ENCODE results near the gene ADGRG6.

The ADGRG6 gene

DNA sequence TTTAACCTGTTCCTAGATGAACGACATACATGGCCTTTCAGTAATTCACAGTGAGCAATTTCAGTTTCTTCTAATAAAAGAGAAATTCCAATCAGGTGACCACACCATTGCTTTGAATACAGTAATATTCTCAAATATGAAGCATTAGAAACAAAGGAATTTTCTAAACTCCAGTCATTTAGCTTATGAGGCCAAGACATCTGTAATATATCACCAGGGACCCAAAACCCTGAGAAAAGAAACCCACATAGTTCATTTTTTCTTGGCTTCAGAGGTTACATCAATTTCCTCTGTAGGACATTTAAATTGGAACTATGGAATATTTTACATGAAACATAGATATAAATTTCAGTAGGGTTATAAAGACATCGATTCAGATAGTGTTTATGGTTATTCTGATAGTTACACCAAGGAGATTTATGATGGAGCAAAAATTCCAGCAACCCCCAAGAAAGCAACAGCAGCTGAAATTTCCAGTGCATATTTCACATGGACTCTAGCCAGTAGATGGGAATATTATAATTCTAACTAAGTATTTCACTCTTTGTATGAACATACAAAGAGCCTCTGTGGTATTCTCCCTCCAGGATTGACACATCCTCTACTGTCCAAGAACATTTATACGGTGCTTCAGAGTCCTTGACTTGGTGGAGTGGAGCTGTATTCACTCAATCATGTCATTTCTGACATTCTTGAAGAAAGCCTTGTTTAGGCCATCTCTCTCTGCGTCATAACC is 82.9 kb downstream of the ADGRG6 start:
- no peaks in the 10 kb centered on the region for H3K27me3 ChIP-seq
- no peak overlapping the region for H3K27ac ChIP-seq
- H3K9me3 ChIP-seq (replicated peaks in 1 of 11): no peaks in the 10 kb centered on the region
- H3K4me1 ChIP-seq: no peaks in the 10 kb centered on the region
- H4K20me1 ChIP-seq: no peaks in the 10 kb centered on the region
- no peak overlapping the region for H3K4me2 ChIP-seq
- no peak overlapping the region for H3K9ac ChIP-seq
- no peaks in the 10 kb centered on the region for H3K36me3 ChIP-seq
- TF ChIP-seq Cebpa-rat (IDR thresholded peaks at IDR 0.05): no peak
- H3K4me3 ChIP-seq: no peak overlapping the region

DNA sequence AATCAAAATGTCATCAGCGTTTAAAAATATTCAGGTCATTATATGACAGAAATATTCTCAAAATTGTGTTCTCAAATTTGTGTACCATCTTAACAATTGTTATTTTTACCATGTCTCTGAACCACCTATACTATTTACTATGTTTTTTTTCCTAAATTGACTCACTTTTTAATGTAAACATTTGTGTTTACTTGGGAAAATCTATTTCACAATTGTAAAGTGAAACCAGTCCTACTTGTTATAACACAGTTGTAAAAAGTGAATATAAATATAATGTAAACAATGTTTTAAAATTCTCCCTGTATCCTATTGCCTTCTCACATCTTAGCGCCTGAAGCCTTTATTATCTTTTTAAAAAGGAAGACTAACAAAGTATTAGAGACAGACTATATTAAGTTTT is 83.5 kb downstream of the ADGRG6 start:
- H3K4me3 ChIP-seq: no peak overlapping the region
- H3K27ac ChIP-seq: no peak overlapping the region
- H4K20me1 ChIP-seq: no peaks in the 10 kb centered on the region
- no peaks in the 10 kb centered on the region for H3K36me3 ChIP-seq
- H3K4me2 ChIP-seq: no peak overlapping the region
- no peak overlapping the region for H3K9ac ChIP-seq
- H3K9me3 ChIP-seq (replicated peaks in 1 of 11): no peaks in the 10 kb centered on the region
- no peaks in the 10 kb centered on the region for H3K27me3 ChIP-seq
- TF ChIP-seq Cebpa-rat (IDR thresholded peaks at IDR 0.05): no peak
- no peaks in the 10 kb centered on the region for H3K4me1 ChIP-seq

DNA sequence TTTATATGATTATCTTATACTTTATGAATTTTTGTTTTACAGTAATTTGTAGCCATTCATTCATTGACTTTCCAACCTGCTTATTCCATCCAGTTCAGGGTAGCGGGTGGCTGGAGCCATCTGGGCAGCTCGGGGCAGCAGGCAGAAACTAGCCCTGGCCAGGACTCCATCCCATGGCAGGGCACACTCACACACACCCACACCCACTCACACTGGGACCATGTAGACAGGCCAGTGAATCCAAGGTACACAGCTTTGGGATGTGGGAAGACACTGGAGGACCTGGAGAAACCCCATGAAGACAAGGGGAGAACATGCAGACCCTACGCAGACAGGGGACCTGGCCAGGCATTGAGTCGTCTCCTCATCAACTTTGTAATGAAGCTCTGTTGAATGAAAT is 84.8 kb downstream of the ADGRG6 start:
- Histone ChIP-seq H3K4me3 (no peak overlapping the region), H3K4me2 (no peak overlapping the region), H3K27me3 (no peaks in the 10 kb centered on the region), H3K9ac (no peak overlapping the region), H4K20me1 (no peaks in the 10 kb centered on the region), H3K4me1 (no peaks in the 10 kb centered on the region), H3K27ac (no peak overlapping the region), H3K36me3 (no peaks in the 10 kb centered on the region), H3K9me3 (replicated peaks in 1 of 11) (no peaks in the 10 kb centered on the region)
- no peak for TF ChIP-seq Cebpa-rat (IDR thresholded peaks at IDR 0.05)

DNA sequence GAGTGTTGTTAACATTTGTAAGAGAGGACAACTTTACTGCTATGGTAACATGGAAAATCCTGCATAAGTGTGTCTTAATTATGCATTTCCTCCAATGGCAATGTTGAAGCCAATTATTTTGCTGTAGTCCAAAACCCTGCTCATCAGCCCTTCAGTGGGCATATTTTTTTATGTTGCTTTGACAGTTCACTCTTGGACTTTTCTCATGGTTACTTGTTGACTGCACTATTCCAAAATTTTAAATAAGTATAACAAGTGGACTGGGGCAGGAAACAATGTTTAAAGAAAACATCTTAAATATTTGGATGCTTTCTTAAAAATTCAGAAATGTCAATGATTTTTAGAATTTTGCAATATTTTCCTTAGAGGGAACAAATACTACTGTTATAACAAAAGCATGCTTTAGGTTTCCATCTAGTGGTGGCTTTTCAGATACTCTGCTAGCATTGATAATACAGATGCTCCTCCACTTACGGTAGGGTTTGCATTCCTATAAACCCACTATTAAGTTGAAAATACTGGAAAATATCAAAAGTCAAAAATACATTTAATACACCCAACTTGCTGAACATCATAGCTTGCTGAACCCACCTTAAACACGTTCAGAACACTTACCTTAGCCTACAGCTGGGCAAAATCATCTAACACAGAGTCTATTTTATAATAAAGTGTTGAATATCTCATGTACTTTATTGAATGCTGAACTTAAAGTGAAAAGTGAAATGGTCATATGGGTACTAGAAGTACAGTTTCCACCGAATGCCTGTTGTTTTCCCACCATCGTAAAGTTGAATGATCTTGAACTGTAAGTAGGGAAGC is 86.4 kb downstream of the ADGRG6 start:
- H3K27ac ChIP-seq: no peak overlapping the region
- no peaks in the 10 kb centered on the region for H3K9me3 ChIP-seq (replicated peaks in 1 of 11)
- H3K4me3 ChIP-seq: no peak overlapping the region
- no peaks in the 10 kb centered on the region for H4K20me1 ChIP-seq
- H3K4me2 ChIP-seq: no peak overlapping the region
- H3K4me1 ChIP-seq: no peaks in the 10 kb centered on the region
- TF ChIP-seq Cebpa-rat (IDR thresholded peaks at IDR 0.05): no peak
- H3K9ac ChIP-seq: no peak overlapping the region
- H3K36me3 ChIP-seq: no peaks in the 10 kb centered on the region
- no peaks in the 10 kb centered on the region for H3K27me3 ChIP-seq

DNA sequence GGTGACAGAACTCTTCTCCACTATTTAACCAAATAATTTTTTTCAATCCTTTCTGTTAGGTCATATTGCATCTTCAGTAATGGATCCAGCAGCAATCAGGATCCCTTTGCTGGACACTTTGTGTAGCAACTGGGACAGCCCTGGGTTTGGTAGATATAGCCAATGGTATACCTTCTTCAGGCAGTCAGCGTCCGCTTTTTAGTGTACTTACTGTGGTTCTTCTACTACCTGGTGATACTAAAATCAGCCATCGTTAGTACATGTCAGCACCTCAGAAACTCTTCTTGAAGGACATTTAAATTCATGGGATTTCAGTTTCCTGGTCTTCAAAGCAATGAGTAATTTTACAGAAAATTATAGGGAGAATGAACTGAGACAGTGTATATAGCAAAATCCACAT is 93.5 kb downstream of the ADGRG6 start:
- no peaks in the 10 kb centered on the region for H3K9me3 ChIP-seq (replicated peaks in 1 of 11)
- no peaks in the 10 kb centered on the region for H3K36me3 ChIP-seq
- no peaks in the 10 kb centered on the region for H3K27me3 ChIP-seq
- H3K9ac ChIP-seq: no peak overlapping the region; a peak in 1 of 22 replicates
- H3K4me1 ChIP-seq: peaks cover 0 to 18% (median 12%) of the 10 kb centered on the region in 10 experiments; a peak in 19 of 20 replicates
- H3K27ac ChIP-seq: peak overlapping the region in 1 of 11 experiments; percentile 2; a peak in 1 of 22 replicates
- H4K20me1 ChIP-seq: no peaks in the 10 kb centered on the region
- H3K4me2 ChIP-seq: peak overlapping the region in 9 of 11 experiments; percentile 31 to 70 (median 50); a peak in 17 of 22 replicates
- no peak overlapping the region for H3K4me3 ChIP-seq
- no peak for TF ChIP-seq Cebpa-rat (IDR thresholded peaks at IDR 0.05)

DNA sequence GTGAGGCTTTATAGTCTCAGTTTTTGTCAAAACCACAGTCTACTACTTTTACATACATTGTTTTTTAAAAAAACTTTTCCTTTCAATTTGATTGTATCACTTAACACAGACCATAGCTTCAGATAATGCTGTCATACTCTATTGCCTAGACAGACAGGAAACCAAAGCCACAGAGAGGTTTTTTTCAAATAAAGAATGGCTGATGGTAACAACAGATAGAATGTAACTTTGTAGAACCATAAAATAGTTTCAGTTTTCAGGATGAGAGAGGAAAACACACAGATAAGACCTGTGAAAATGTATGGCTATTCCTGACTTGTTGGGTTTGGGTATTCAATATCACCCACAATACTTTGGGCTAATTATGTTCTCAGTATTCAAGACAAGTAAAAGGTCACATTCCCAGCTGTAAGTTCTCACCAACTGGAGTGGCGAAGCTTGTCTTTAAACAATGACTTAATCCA is 94.0 kb downstream of the ADGRG6 start:
- Histone ChIP-seq H3K27me3 (no peaks in the 10 kb centered on the region), H3K9ac (no peak overlapping the region), H3K27ac (peak overlapping the region in 1 of 11 experiments; percentile 2; a peak in 1 of 22 replicates), H3K4me3 (no peak overlapping the region), H3K9me3 (replicated peaks in 1 of 11) (no peaks in the 10 kb centered on the region), H4K20me1 (no peaks in the 10 kb centered on the region), H3K4me1 (peaks cover 0 to 18% (median 12%) of the 10 kb centered on the region in 10 experiments; a peak in 19 of 20 replicates), H3K4me2 (peak overlapping the region in 9 of 11 experiments; percentile 31 to 70 (median 50); a peak in 16 of 22 replicates), H3K36me3 (no peaks in the 10 kb centered on the region)
- TF ChIP-seq Cebpa-rat (IDR thresholded peaks at IDR 0.05): no peak

DNA sequence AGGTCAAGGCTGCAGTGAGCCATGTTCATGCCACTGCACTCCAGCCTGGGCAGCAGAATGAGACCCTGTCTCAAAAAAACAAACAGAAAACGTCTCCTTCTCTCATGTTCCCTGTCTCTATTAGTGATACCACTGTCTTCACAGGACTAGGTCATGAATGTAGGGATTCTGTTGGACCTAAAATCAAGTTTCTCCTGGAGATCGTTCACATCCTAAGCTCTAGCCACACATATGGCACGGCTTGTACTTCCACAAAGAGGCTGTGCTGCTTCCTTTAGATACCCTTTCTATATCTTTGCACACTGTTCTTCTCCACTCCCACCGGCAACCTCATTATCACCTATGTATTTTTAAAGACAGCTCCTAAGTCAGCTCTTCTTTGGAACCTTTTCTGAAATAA is 96.5 kb downstream of the ADGRG6 start:
- H3K36me3 ChIP-seq: no peaks in the 10 kb centered on the region
- H3K9me3 ChIP-seq (replicated peaks in 1 of 11): no peaks in the 10 kb centered on the region
- no peak overlapping the region for H3K9ac ChIP-seq
- no peak overlapping the region for H3K4me2 ChIP-seq
- TF ChIP-seq Cebpa-rat (IDR thresholded peaks at IDR 0.05): no peak
- H3K4me1 ChIP-seq: peaks cover 0 to 18% (median 12%) of the 10 kb centered on the region in 10 experiments; a peak in 19 of 20 replicates
- H3K4me3 ChIP-seq: no peak overlapping the region
- H3K27ac ChIP-seq: no peak overlapping the region
- no peaks in the 10 kb centered on the region for H4K20me1 ChIP-seq
- H3K27me3 ChIP-seq: no peaks in the 10 kb centered on the region

DNA sequence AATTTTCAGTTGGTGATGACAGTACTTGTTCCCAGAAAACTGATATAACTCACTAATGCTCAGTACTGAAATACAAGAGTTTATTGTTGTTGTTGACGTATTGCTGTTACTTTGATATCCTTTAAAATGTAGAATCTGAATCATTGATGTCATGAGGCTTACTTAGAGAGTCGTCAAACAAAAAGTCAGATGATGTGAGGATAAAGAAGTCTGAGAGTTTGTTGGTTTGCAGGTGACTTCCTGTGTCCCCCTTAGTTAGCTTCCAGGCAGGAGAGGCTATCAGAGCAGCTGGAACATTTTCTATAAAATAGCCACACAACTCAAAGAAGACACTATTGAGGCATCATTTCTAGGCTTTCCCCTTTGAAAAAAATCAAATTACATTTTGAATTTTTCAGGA is 97.9 kb downstream of the ADGRG6 start:
- Histone ChIP-seq H3K9me3 (replicated peaks in 1 of 11) (no peaks in the 10 kb centered on the region), H3K4me2 (no peak overlapping the region), H3K36me3 (no peaks in the 10 kb centered on the region), H4K20me1 (no peaks in the 10 kb centered on the region), H3K9ac (no peak overlapping the region), H3K27me3 (no peaks in the 10 kb centered on the region), H3K27ac (no peak overlapping the region), H3K4me3 (no peak overlapping the region), H3K4me1 (peaks cover 0 to 16% (median 12%) of the 10 kb centered on the region in 10 experiments; a peak in 19 of 20 replicates)
- no peak for TF ChIP-seq Cebpa-rat (IDR thresholded peaks at IDR 0.05)

DNA sequence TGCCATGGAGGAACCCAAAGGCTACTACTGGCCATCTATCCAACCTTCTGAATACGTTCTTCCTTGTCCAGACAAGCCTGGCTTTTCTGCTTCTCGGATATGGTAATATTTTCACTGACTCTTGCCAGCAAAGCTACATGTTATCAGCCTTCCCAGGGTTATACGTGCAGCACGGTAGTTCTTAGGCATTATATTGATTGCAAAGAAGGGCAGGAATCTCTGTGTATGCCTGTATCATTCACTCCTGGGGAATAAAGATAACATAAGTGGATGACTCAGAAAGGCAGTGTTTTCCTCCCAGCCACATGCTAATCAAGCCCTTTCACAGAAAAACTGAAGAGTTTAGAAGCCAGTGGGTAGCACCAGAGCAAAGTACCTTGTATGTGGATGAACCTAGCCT is 98.7 kb downstream of the ADGRG6 start:
- Histone ChIP-seq H3K4me3 (no peak overlapping the region), H3K4me2 (no peak overlapping the region), H3K27me3 (no peaks in the 10 kb centered on the region), H4K20me1 (no peaks in the 10 kb centered on the region), H3K9ac (no peak overlapping the region), H3K4me1 (peaks cover 0 to 11% (median 7%) of the 10 kb centered on the region in 10 experiments; a peak in 18 of 20 replicates), H3K36me3 (no peaks in the 10 kb centered on the region), H3K9me3 (replicated peaks in 1 of 11) (no peaks in the 10 kb centered on the region), H3K27ac (no peak overlapping the region)
- TF ChIP-seq Cebpa-rat (IDR thresholded peaks at IDR 0.05): no peak
